Endothelial cell (in vitro differentiated cells): ENCODE data around the gene CDH24. TPM values are rescaled to one million over a fixed set of nuclear protein-coding genes. Genes with fewer than 3 reads are reported as not detected.

ENCODE experiments used
- DNase-seq: peaks from one replicate; pipeline ENCODE4 v3.0.0; 2021; ENCODE audit warnings: low spot score
- H3K27ac Mint-ChIP-seq: one replicate; pipeline ENCODE4 v1.8.0; 2021; ENCODE audit warnings: mixed read lengths, inconsistent platforms; ENCODE audit not compliant: unreplicated experiment
- H3K27me3 Mint-ChIP-seq: one replicate; pipeline ENCODE4 v1.8.0; 2021; ENCODE audit warnings: mild to moderate bottlenecking, moderate library complexity, mixed read lengths, inconsistent platforms; ENCODE audit not compliant: unreplicated experiment
- H3K36me3 Mint-ChIP-seq: one replicate; pipeline ENCODE4 v1.8.0; 2021; ENCODE audit warnings: mild to moderate bottlenecking, low read depth, mixed read lengths, inconsistent platforms; ENCODE audit not compliant: unreplicated experiment
- H3K4me1 Mint-ChIP-seq: one replicate; pipeline ENCODE4 v1.8.0; 2021; ENCODE audit warnings: mild to moderate bottlenecking, mixed read lengths, inconsistent platforms; ENCODE audit not compliant: unreplicated experiment
- H3K4me3 Mint-ChIP-seq: one replicate; pipeline ENCODE4 v1.8.0; 2021; ENCODE audit warnings: mild to moderate bottlenecking, mixed read lengths, inconsistent platforms; ENCODE audit not compliant: unreplicated experiment
- H3K9me3 Mint-ChIP-seq: one replicate; pipeline ENCODE4 v1.8.0; 2021; ENCODE audit warnings: mixed read lengths, inconsistent platforms; ENCODE audit not compliant: unreplicated experiment
- total RNA-seq: library from RNA; stranded (reverse); fragmentation: NEBNext Ultra II Directional; extraction: Animal tissue kit (Norgen Biotek cat#: 25700); gene quantifications from one replicate; pipeline ENCODE4 v1.2.1, GENCODE V29; 2021; ENCODE audit not compliant: unreplicated experiment
- TF ChIP-seq, protein P1 (sequence below): fragments of 200-600 bp; sonication (generic); IDR thresholded peaks from one replicate; pipeline ENCODE4 v1.5.0; 2021; ENCODE audit warnings: antibody characterized with exemption; ENCODE audit not compliant: unreplicated experiment

Gene CDH24
- total RNA-seq, 1 donor from 2014 or later = 13.6 TPM

DNA sequence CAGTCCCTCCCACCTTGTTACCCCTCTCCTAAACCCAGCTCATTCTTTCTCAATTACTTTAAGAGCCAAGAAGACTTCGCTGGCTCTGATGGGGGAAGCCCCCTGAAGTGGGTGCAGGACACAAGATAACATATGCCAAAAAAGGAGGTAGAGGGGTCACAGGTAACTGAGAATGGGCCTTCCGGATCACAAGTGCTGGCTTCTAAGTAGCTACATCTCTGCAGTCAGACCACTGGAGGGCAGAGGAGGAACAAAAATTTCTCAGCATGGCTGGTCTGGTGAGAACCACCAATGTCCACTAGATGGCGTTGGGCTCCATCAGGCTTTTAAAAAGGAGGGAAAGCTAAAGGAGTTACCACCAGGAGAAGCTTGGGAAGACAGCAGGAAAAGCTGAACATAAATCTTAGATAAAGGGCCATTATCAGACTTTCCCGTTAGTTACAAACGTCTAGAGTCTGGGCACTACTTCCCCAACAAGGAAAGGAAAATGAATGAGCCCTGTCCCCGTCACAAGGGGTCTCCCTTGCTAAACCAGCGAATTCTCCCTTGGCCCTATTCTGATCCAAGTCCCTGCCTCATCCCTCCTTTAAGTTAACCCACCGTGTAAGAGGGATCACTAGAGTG lies 11.6 kb upstream of the CDH24 start:
- Mint-ChIP-seq H3K4me3 (peak overlapping the region; percentile 56), H3K9me3 (no peaks in the 10 kb centered on the region), H3K27ac (peak overlapping the region; percentile 28), H3K4me1 (peaks cover 27% of the 10 kb centered on the region), H3K36me3 (peaks cover 46% of the 10 kb centered on the region), H3K27me3 (peaks cover 8% of the 10 kb centered on the region)
- TF ChIP-seq, protein P1, sequence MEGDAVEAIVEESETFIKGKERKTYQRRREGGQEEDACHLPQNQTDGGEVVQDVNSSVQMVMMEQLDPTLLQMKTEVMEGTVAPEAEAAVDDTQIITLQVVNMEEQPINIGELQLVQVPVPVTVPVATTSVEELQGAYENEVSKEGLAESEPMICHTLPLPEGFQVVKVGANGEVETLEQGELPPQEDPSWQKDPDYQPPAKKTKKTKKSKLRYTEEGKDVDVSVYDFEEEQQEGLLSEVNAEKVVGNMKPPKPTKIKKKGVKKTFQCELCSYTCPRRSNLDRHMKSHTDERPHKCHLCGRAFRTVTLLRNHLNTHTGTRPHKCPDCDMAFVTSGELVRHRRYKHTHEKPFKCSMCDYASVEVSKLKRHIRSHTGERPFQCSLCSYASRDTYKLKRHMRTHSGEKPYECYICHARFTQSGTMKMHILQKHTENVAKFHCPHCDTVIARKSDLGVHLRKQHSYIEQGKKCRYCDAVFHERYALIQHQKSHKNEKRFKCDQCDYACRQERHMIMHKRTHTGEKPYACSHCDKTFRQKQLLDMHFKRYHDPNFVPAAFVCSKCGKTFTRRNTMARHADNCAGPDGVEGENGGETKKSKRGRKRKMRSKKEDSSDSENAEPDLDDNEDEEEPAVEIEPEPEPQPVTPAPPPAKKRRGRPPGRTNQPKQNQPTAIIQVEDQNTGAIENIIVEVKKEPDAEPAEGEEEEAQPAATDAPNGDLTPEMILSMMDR = peak; percentile 87
- peak; percentile 87 for DNase-seq

GRCh38 chr14:23067847-23068788 lies 10.8 kb upstream of the CDH24 start:
- H3K4me3 Mint-ChIP-seq = peak overlapping the region; percentile 56
- no peak overlapping the region for H3K27ac Mint-ChIP-seq
- no peaks in the 10 kb centered on the region for H3K9me3 Mint-ChIP-seq
- H3K36me3 Mint-ChIP-seq = peaks cover 54% of the 10 kb centered on the region
- peaks cover 27% of the 10 kb centered on the region for H3K4me1 Mint-ChIP-seq
- TF ChIP-seq, protein P1 = no peak
- peaks cover 8% of the 10 kb centered on the region for H3K27me3 Mint-ChIP-seq
- DNase-seq = no peak

DNA sequence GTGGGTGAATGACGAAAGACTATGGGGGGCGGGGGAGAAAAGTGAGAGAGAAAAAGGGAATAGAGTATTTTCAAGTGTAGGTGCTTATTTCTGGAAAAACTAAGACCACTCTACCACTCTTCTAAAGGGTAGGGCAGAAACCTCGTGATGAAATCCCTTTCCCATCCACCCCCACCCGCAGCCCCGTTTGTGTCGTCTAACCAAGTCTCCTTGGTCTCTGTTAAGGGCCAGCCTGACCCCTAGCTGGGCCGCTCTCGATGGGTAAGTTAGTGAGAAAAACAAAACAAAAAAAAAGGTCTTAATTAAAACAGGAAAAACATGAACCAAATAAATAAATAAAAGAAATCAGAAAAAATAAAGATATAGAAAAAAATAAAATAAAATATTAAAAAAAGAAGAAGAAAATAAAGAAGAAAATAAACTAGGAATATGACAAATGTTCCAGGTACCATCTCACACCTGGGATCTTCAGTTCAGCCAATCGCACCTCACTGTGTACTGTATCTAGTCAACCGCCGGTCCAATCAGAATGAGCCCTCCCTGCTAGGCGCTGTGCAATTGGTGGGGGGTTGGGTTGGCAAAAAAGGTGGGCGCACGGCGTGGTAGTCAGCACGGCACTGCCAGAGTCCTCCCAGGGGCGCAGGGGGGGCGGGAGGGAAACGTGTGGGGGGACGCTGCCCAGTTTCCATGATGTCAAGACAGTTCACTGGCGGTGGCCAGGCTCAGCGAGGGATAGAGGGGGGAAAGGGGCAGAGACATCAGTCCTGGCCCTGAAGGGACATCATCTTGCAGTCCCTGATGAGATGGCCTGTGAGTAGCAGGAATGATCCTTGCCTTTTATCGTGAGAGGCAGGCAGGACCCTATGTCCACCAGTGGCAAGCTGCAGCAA lies 9.8 kb upstream of the CDH24 start:
- Mint-ChIP-seq H3K27ac (no peak overlapping the region), H3K4me1 (peaks cover 24% of the 10 kb centered on the region), H3K27me3 (peaks cover 8% of the 10 kb centered on the region), H3K4me3 (peak overlapping the region; percentile 37), H3K36me3 (peaks cover 59% of the 10 kb centered on the region), H3K9me3 (no peaks in the 10 kb centered on the region)
- DNase-seq = no peak
- TF ChIP-seq, protein P1 = no peak

DNA sequence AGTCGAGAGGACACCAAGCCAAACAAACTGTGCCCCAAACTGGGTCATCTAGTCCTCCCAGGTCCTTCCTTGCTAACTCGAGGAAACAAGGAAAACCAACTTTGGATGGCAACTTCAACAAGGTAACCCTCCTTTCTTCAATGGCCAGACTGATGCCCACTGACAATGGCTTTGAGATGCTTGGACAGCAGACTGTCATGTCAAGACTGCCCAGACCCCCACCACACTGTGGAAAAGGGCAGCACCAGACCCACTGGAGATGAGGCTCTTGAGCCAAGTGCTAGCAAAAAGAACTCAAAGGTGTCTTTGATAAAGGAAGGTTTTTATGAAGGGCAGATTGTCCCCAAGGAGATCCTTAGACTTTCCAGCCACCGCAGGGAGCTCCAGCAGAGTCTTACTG lies 9.0 kb upstream of the CDH24 start:
- H3K36me3 Mint-ChIP-seq = peaks cover 59% of the 10 kb centered on the region
- TF ChIP-seq, protein P1 = no peak
- H3K27ac Mint-ChIP-seq = no peak overlapping the region
- H3K27me3 Mint-ChIP-seq = peaks cover 8% of the 10 kb centered on the region
- H3K9me3 Mint-ChIP-seq = no peaks in the 10 kb centered on the region
- H3K4me1 Mint-ChIP-seq = peaks cover 17% of the 10 kb centered on the region
- H3K4me3 Mint-ChIP-seq = no peak overlapping the region
- DNase-seq = no peak
